ENCODE data around the gene RBM17. TPM values are rescaled to one million over a fixed set of nuclear protein-coding genes. Genes with fewer than 3 reads are reported as not detected.

The RBM17 gene
- total and polyA plus RNA-seq, 10 of the 15 experiments (the other 5 are each of a cell fraction or from before 2014, with no cell fraction given): 28.4 to 181 (median 83.9) TPM

DNA sequence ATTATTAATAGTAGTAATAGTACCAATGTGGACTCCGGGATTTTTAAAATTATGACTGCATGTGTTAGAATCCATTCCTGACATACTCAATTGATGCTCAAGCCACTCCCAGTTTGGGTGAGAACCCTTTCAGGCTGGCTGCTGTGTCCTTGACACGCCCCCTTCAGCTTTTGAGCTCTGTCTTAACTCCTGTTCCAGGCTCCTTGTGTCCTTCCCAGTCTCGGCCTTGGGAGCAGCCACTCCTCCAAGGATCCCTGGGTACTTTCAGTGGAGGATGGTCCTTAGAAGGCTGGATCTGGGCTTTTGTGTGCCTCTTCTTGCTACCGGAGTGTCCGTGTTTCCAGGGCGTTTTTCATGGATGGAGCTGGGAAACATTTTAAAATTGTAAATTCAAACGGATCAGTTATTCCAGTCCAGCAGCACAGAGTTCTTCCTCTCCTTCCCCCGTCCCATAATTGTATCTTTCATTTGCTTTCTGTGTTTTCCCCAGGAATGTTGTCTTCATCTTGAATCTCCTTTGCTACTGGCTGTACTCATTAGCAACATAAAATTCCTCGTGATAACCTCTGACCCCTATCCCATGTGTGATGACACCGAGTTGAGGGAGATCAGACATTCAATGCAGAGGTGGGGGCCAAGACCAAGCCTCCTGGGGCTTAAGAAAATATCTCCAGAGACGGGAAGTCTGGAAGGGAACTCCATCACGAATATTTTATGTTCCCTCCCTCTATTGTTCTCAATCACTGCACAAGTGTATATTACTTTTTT lies 73.9 kb downstream of the RBM17 start (continued):
- TF ChIP-seq ZNF207 (IDR thresholded peaks at IDR 0.05; ENCODE audit: borderline replicate concordance): no peak
- TF ChIP-seq TCF7 (IDR thresholded peaks at IDR 0.05; ENCODE audit: borderline replicate concordance): no peak
- TF ChIP-seq SPI1 (IDR thresholded peaks at IDR 0.05; ENCODE audit: borderline replicate concordance, insufficient read depth, low read depth, low read length): no peak
- TF ChIP-seq POU2F2 (IDR thresholded peaks at IDR 0.05; ENCODE audit: borderline replicate concordance, low read depth, low read length): no peak

- SMC1A ChIA-PET (ENCODE audit: uncharacterized antibody, unreplicated experiment): interaction anchor here (0.8 to 2.5 kb wide), 9 partner anchors 12 to 238 kb away, joined by 3 to 11 read pairs (median 3); partner anchors contain the start of gene PFKFB3
- FAIRE-seq: no peak
- TF ChIP-seq JUND (IDR thresholded peaks at IDR 0.05; ENCODE audit: low read depth, low read length) (no peak), CBX3 (IDR thresholded peaks at IDR 0.05; ENCODE audit: borderline replicate concordance, low read depth) (no peak), ZSCAN29 (IDR thresholded peaks at IDR 0.05) (0 out of 2 replicates have a peak, but pooled peaks have one; percentile 15), FOXK2 (IDR thresholded peaks at IDR 0.05) (no peak), E2F8 (IDR thresholded peaks at IDR 0.05; ENCODE audit: low read depth, partially characterized antibody) (no peak), NFXL1 (IDR thresholded peaks at IDR 0.05; ENCODE audit: borderline replicate concordance) (no peak), BRCA1 (IDR thresholded peaks at IDR 0.05; ENCODE audit: low read depth, low read length) (no peak)
- TF ChIP-seq, protein P1, sequence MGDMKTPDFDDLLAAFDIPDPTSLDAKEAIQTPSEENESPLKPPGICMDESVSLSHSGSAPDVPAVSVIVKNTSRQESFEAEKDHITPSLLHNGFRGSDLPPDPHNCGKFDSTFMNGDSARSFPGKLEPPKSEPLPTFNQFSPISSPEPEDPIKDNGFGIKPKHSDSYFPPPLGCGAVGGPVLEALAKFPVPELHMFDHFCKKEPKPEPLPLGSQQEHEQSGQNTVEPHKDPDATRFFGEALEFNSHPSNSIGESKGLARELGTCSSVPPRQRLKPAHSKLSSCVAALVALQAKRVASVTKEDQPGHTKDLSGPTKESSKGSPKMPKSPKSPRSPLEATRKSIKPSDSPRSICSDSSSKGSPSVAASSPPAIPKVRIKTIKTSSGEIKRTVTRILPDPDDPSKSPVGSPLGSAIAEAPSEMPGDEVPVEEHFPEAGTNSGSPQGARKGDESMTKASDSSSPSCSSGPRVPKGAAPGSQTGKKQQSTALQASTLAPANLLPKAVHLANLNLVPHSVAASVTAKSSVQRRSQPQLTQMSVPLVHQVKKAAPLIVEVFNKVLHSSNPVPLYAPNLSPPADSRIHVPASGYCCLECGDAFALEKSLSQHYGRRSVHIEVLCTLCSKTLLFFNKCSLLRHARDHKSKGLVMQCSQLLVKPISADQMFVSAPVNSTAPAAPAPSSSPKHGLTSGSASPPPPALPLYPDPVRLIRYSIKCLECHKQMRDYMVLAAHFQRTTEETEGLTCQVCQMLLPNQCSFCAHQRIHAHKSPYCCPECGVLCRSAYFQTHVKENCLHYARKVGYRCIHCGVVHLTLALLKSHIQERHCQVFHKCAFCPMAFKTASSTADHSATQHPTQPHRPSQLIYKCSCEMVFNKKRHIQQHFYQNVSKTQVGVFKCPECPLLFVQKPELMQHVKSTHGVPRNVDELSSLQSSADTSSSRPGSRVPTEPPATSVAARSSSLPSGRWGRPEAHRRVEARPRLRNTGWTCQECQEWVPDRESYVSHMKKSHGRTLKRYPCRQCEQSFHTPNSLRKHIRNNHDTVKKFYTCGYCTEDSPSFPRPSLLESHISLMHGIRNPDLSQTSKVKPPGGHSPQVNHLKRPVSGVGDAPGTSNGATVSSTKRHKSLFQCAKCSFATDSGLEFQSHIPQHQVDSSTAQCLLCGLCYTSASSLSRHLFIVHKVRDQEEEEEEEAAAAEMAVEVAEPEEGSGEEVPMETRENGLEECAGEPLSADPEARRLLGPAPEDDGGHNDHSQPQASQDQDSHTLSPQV (IDR thresholded peaks at IDR 0.05): peak; percentile 97
Observed at GRCh38 chr10:6163364-6164270, 74.8 kb downstream of the RBM17 start.

More at GRCh38 chr10:6163364-6164270, 74.8 kb downstream of the RBM17 start:
- Histone ChIP-seq H3K4me3 (peak overlapping the region; percentile 67), H4K20me1 (ENCODE audit: control insufficient read depth, insufficient read depth) (no peaks in the 10 kb centered on the region; the same call in 1 of the 2 replicates), H3K4me1 (ENCODE audit: control insufficient read depth, insufficient read depth, low read length) (no peaks in the 10 kb centered on the region; the same call in 1 of the 2 replicates), H3K4me2 (ENCODE audit: control insufficient read depth, insufficient read depth) (peak overlapping the region; percentile 73), H3K36me3 (ENCODE audit: control insufficient read depth in 2 of 2, insufficient read depth in 2 of 2, low read length in 1 of 2) (peaks cover 2 to 7% of the 10 kb centered on the region in 2 experiments; a peak in 3 of 4 replicates), H3K9me3 (replicated peaks; ENCODE audit: control insufficient read depth, insufficient read depth, low read length) (no peaks in the 10 kb centered on the region), H3K27ac (ENCODE audit: control insufficient read depth, insufficient read depth) (peak overlapping the region; percentile 83), H3K79me2 (ENCODE audit: control insufficient read depth, insufficient read depth, low read length) (peaks cover 38% of the 10 kb centered on the region), H2AFZ (ENCODE audit: control insufficient read depth, low read depth, low read length) (peak overlapping the region; percentile 65), H3K27me3 (replicated peaks in 1 of 2; ENCODE audit: control insufficient read depth in 2 of 2, insufficient read depth in 2 of 2, low read length in 1 of 2) (no peaks in the 10 kb centered on the region), H3K9ac (ENCODE audit: control insufficient read depth, insufficient read depth, low read length) (peak overlapping the region; percentile 96)
- peak; percentile 99 for ATAC-seq
- intact Hi-C loops (cut with micrococcal nuclease; ENCODE audit: unreplicated experiment) (loop anchor here (2.0 kb wide), 1 partner anchor 39 kb away; the partner anchor contains the start of gene PFKFB3), in situ Hi-C loops (cut with MboI) (no loop called here)
- TSS peak; percentile 76 for BruUV-seq (replicated peaks)
- POLR2A ChIA-PET: interaction anchor here (0.6 to 1.2 kb wide), 11 partner anchors 10 to 354 kb away, joined by 3 to 10 read pairs (median 3); partner anchors contain the start of gene PFKFB3
- 1% methylated on average over 67 of the region's 91 CpGs for WGBS (ENCODE audit: insufficient coverage, insufficient replicate concordance, low lambda C conversion rate, missing lambda C conversion rate)
- CTCF ChIA-PET: interaction anchor here (0.6 to 2.9 kb wide), 9 partner anchors 11 to 242 kb away, joined by 3 to 32 read pairs (median 4); partner anchors contain the start of gene PFKFB3
- DNase-seq (ENCODE audit: low read depth, low spot score): peak; percentile 47
- RAD21 ChIA-PET (ENCODE audit: unreplicated experiment): interaction anchor here (0.7 to 1.7 kb wide), 12 partner anchors 13 to 243 kb away, joined by 3 to 9 read pairs (median 3); partner anchors contain the start of gene PFKFB3
